HTR-8/SVneo (cell line): ENCODE data around the gene CDKAL1.
"Not testable (repeated sequence)": the region's sequence is repeated elsewhere in the genome, so short reads cannot be mapped to it uniquely, and the experiment has no call there.

Experiments
- DNase-seq: peaks from one replicate; pipeline ENCODE4 v3.0.0; 2011; ENCODE audit warnings: low spot score, mixed read lengths; ENCODE audit not compliant: insufficient read length
- FAIRE-seq: peaks from 2 replicates; lab custom pipeline; 2011; peaks lifted over from hg19 to GRCh38; lab: Jason Lieb, UNC

Gene CDKAL1

DNA sequence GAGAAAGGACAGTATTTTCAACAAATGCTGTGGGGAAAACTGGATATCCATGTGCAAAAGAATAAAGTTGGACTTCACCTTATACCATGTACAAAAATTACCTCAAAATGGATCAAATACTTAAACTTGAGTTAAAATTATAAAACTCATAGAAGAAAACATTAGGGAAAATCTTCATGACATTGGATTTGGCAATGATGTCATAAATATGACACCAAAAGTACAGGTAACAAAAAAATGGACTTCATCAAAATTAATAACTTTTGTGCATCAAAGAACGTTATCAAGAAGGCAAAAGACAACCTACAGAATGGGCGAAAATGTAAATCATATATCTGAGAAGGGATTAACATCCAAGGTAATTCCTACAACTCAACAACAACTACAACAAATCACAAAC lies 704.0 kb downstream of the CDKAL1 start:
- no peak for FAIRE-seq
- no peak for DNase-seq

DNA sequence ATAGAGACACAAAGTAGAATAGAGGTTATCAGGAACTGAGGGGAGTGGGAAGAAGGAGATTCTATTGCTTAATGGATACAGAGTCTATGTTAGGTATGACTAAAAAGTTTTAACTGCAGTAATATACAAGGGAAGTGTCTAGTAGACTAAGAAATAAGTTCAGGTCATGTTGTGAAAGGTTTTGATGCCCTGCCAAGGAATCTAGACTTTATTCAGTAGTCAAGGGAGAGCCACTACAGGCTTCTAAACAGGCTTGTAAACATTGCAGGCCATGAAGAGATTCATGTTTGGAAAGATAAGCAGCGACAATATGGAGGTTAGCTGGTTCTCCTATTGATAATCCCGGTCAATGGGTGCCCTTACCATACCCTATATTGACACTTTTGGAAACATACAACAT lies 706.5 kb downstream of the CDKAL1 start:
- DNase-seq (no peak), FAIRE-seq (no peak)

DNA sequence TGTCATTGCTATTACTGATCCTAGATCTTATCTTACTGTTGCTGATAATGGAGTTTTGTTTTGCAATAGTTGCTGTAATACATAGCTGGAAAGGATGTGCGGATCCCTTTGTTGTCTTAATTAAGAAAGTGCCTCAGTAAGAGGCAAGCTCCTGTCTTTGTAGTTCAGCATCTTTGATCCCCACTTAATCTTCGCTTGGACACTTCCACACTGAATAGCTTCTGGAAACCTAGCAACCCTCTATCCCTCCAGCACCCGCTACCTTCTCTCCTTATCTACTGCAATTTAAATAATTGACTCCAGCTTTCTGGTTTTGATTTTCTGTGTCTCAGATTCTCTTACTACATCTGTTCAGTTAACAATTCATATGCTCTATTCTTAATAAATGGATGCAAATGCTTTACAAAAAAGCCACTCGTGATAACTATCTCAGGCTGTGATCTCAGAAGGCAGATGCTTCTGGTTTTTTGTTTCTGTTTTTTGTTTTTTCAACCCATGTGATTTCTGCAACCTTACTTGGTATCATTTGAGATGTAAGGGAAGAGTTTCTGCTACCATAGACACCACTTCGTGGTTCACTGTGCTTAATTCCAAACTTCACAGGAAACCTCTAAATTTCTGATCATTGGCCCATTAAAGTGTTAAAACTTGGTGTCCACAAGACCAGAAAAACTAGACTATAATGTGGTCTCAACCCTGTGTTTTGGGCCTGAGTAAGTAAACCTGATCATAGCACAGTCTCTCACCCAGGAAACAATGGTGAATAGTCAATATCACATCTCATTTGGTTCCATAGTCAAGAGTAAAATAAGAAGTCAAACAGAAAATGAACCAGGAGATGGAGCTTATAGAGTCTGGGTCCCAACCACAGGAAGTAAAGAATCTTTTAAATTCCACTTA lies 707.2 kb downstream of the CDKAL1 start:
- FAIRE-seq (no peak), DNase-seq (no peak)

DNA sequence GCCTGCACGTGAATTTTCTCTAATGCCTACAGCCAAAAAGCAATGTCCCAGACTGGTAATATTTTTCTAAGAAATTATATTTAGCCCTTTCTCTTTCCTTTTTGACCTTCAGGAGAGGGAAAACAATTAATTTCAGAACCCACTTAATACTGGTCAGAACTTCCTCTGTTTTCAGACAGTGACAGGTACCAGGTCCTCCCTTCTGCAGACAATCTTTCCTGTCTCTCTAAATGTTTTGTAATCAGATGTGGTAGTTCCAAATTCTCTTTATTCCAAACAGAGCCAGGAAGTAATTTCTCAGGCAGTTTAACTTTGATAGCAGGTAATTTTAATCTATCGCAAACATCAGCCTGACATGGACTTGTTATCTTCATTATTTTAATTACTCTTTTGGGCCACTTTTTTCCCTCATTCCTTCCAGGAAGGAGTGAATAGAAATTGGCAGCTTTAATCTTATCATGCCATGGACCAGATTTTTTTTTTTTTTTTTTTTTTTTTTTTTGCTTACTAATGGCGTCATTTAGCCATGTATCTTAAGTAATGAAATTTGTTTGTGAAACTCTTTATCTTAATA lies 710.7 kb downstream of the CDKAL1 start:
- no peak for FAIRE-seq
- DNase-seq = no peak

DNA sequence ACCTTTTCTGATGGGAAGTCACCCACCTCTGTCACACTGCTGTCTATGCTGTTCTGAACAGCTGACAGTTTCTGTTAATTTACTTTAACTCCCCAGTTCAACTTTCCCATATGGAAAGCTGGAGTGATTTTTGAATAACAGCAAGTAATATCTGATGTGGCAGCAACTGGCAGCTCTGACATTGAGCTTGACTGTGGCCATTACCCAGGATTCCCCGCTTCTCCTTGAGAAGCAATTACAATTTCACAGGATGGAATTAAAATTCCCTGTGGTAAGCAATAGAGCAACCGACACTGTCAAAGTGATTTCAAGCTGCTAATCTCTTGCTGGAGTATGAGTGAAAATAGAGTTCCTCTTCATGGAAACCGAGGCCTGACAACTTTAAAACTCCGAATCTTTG lies 711.2 kb downstream of the CDKAL1 start:
- DNase-seq (no peak), FAIRE-seq (no peak)

DNA sequence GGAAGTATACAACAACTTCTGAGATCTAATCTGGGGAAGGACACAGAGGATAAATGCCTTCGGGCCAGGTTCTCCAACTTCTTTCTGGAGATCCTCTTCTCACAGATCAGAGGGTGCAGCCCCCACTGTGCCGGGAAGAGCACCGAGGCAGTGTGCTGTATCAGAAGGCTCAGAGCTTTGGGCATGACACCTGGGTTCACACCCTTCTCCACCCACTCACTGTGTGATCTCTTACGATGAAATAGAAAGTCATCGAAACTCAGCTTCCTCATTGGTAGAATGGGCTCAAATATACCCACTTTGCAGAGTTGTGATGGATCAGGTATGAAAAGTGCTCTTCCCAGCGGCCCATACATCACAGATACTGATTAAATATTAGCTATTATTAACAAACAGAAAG lies 711.8 kb downstream of the CDKAL1 start:
- FAIRE-seq = no peak
- no peak for DNase-seq

DNA sequence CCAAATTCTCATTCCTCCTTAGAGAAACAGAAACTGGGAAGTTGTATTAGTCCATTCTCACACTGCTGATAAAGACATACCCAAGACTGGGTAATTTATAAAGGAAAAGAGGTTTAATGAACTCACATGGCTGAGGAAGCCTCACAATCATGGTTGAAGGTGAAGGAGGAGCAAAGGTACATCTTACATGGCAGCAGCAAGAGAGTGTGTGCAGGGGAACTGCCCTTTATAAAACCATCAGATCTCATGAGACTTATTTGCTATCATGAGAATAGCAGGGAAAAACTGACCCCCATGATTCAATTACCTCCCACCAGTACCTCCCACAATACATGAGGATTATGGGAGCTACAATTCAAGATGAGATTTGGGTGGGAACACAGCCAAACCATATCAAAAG lies 720.2 kb downstream of the CDKAL1 start:
- FAIRE-seq, DNase-seq: not testable (repeated sequence)

DNA sequence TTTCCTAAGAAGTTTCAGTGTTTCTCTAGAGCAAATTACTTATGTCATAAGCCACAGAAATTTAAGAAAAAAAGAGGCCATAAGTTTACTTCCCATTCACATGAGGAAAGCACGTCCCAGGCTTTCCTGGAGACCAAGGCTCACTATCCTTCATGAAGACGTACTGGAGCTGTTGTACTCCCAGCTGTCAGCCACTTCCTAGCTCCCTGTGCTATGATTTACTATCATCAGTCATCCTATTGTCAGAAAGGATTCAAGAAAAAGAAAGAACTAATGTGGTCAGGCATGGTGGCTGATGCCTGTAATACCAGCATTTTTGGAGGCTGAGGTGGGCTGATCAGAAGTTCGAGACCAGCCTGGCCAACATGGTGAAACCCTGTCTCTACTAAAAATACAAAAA lies 721.9 kb downstream of the CDKAL1 start:
- FAIRE-seq = no peak
- no peak for DNase-seq

DNA sequence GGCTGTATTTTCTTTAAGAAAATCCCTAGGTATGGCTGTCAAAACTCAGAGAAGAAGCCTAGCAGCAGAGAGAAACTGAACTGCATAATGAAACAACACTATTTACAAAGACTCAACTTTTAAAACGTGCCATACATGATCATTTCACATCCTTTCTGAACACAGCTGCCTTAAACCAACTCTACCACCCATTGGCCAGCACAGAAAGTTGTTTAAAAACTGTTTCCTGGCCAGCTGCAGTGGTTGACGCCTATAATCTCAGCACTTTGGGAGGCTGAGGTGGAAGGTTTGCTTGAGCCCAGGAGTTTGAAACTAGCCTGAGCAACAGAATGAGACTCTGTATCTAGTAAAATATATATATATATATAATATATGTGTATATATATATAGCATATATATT lies 722.9 kb downstream of the CDKAL1 start:
- FAIRE-seq (no peak), DNase-seq (no peak)

DNA sequence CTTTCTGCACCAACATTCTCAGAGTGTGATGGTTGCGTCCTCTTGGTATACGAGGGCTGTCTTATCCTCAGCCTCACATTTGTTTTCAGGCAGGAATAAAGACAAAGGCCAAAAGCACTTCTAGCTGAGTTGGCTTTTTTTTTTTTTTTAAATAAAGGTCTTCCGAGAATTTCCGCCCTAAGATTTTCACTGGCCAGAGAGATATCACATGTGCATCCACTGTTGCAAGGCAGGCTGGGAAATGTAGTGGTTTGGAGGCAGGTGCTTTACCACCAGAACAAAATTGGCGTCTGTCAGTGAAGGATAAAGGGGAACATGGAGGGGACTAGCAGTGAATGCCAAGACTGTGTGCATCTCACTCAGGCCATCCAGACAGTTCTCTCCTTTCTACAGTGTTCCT lies 724.4 kb downstream of the CDKAL1 start:
- FAIRE-seq (no peak), DNase-seq (no peak)

DNA sequence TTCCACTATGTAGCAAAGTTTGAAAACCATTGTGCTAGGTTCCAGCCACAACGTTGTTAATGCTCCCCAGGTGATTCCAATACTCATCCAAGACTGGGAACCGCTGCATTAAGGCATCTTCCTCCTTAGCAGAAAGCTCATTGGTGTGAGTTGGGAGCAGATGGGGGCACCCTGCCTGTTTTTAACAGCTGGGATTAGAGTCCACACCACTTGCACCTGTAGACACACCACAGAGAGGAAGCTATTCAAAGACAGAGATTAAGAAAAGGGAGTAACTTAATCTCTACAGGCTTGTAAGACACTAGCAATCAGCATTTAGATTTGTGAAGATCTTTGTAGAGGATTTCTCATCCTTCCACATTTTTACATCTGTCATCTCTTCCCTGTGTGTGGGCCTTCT lies 725.4 kb downstream of the CDKAL1 start:
- DNase-seq = no peak
- no peak for FAIRE-seq

DNA sequence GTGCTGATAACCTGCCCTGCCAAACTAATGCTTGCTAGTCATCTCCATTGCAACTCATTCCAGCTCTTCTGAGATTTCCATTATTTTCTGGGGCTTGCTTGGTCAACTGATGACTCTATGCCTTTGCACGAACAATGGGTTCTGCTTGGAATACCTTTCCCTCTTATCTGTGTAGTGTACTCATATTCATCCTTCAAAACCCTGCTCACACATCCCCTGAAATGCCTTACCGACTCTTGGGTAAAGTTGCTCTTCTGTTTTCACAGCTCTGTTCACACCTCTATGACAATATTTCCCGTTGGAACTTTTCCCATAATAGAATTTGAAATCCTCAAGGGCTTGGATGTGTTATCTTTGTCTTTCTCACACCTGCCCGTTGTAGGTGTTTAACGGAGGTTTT lies 728.2 kb downstream of the CDKAL1 start:
- DNase-seq = no peak
- no peak for FAIRE-seq

DNA sequence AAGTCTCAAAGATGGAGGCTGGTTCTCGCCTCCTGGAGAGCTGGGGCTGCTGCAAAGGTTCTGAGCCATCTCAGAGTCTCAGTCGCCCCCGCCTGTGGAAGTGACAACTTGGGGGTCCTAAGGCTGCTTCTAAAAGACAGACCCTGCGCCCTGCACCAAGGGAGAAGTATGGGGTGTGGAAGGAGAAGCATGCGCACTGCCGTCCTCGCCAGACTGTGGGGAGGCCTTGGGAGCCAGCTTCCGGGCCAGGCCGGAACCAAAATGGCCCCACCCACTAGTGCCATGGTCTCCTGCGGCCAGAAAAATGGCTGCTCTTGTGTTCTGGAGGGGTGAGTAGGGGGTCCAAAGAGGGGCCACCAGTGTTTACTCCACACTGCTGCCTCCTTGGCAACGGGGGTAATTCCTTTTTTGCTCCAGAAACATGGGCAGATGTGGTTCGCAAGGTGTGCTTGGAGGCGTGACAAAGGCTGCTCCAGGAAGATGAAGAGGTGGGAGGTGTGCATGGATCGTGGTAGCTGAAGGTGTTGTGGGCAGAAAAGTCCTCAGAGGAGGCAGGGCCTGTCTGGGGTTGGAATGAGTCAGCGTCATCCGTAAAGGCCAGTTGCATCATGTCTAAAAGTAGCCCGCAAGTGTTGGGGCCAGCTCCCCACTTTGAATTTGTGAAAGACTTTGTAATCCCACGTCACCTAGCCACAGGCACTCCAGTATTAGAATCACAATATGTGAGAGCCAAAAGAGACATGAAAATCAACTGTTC lies 729.5 kb downstream of the CDKAL1 start:
- FAIRE-seq (no peak), DNase-seq (no peak)

DNA sequence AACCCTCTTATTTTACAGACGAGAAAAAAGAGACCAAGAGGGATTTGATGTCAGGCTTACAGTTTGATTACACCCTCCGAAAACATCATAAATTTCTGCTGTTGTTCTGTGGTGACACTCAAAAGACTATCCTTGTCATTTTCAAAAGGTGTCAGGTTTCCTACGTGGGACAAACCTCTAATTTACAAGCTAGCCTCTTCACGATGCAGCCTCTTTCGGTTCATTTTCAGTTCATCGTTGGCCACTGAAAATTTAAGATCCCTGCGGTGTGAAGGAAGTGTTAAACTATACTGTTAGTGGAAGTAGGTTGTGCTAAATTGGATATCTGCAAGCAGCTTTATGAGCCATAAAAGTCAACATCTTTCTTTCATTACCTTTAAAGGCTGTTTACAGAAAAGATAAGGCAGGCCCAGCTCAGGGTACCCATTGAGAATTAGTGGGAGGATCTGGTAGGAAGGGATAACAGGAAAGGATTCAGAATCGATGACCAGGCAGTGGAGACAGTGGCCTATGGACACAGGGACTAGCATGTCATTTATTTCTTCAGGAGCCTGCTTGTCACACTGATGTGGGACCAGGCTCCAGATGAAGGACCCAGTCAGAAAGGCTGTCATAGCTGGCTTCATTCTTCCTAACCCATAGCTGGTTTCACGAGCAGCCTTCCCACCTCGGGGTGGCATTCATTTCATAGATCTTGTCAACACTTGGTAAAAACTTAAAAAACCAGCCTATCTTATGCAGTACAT lies 730.2 kb downstream of the CDKAL1 start:
- DNase-seq = no peak
- no peak for FAIRE-seq

DNA sequence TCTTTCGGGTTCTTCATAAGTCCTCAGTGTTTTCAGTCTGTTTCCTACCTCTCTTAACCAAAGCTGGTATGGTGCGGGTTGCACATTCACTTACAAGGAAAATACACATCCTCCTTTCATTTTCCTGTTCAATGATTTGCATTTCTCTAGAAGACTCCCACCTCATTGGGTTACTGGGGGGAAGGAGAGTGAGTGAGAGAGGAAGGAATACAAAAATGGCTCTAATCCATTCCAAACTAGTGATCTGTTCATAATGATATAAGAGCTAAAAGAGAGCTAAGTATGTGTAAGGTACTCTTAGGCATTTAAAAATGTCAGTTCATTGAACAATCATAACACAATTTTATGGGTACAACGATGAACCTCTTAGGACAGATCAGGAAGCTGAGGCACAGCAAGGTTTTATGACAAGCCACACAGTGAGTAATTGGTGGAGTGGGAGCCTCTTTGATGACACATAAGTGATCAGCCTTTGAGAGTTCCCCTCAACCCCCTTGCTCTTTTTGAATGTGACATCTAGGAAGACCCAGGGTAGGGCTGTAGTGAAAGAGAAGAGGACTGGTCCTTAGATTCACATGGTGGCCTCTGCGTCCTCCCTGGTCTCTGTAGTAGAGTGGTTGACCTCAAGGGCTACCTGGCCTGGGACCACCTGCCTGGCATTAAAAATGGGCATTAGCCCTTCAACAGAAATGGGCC lies 730.9 kb downstream of the CDKAL1 start:
- DNase-seq = no peak
- FAIRE-seq = no peak

DNA sequence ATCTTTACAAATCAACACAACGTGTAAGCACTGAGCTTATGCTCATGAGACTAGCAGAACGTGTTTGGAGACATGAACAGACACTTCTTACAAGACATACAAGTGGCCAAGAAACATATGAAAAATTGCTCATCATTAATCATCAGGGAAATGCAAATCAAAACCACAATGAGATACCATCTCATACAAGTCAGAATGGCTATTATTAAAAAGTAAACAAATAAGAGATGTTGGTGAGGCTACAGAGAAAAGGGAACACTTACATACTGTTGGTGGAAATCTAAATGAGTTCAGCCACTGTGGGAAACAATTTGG lies 731.4 kb downstream of the CDKAL1 start:
- DNase-seq = no peak

DNA sequence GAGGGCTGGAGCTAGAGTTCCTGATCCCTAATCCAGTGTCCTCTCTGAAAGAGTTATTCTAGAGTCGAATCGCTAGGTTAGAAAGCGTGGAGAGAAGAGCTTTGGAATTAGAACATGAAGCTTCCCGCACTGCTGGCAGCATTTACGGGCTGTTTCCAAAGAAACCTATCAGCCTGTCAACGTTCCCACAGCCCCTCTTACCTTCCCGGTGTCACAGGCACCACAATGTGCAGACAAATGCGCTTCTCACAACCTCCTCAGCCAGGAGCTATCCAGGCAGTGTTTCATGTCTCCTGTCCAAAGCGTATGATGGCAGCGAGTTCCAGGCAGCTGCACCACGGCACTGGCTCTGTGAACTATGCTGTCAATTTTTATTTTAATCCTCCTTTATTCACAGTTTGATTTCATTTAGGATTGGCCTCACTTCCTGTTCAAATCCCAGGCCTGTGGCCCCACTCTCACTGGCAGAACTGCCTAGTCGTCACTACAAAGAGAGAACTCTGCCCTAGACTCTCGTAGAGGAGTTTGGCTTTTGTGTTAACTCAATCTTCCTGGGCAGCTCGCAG lies 736.5 kb downstream of the CDKAL1 start:
- DNase-seq = no peak
- no peak for FAIRE-seq

More for the DNA sequence above, 731.4 kb downstream of the CDKAL1 start:
- FAIRE-seq = no peak

DNA sequence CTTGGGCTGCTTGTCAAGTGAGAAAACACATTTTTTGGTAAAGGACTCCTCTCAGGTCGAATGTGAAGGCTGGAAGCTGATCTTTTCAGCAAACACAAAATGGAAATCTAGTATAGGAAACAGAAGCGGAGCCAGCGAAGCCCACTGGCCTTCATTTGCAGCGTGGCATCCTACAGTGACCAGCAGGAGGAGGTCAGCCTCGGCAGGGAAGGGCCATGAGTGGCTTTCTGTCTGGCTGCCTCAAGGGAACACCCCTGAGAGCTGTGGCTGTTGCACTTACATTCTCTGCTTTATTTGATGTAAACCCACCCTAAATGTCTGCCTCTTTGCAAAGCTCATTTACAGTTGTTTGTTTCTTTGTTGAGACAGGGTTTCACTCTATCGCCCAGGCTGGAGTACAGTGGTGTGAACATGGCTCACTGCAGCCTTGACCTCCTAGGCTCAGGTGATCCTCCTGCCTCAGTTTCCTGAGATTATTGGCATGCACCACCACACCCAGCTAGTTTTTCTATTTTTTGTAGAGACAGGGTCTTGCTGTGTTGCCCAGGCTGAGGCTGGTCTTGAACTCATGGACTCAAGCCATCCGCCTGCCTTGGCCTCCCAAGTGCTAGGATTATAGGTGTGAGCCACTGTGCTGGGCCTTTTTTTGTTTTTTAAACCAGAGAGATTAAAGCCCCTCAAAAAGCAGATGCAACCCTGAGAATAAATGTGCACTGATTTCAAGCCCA lies 737.3 kb downstream of the CDKAL1 start:
- no peak for FAIRE-seq
- DNase-seq = no peak

DNA sequence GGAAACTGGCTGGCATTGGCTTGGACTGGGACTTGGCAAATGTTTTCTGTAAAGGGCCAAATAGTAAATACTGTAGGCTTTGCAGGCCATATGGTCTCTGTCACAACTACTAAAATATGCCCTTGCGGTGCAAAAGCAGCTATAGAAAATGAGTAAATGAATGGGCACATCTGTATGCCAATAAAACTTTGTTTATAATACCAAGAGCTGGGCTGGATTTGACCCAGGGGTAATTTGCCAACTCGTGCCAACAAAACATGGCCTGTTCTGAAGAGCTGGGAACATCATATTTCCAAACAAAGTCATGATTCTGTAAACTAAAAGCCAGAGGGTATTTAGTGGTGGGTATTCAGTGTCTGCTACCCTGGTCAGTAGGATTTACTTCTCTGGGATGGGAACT lies 739.2 kb downstream of the CDKAL1 start:
- DNase-seq (no peak), FAIRE-seq (no peak)
